ENCODE results near the gene ACTA2. TPM values are rescaled to one million over a fixed set of nuclear protein-coding genes. Genes with fewer than 3 reads are reported as not detected.

Gene ACTA2
- total RNA-seq, 3 donors from 2014 or later = 87.9 to 1,054 (median 1,036) TPM

- TF ChIP-seq POLR2A (IDR thresholded peaks at IDR 0.05) (no peak), CTCF (IDR thresholded peaks at IDR 0.05) (no peak), POLR2AphosphoS5 (IDR thresholded peaks at IDR 0.05) (no peak)
- H3K4me1 ChIP-seq = peaks cover 5 to 7% of the 10 kb centered on the region in 2 donors
- no peaks in the 10 kb centered on the region for H3K36me3 ChIP-seq
- intact Hi-C loops (cut with DNase I; ENCODE audit: low total_unique reads) = no loop called here
- H3K27me3 ChIP-seq = no peaks in the 10 kb centered on the region
- no peak for DNase-seq (ENCODE audit: low spot score in 2 of 2)
- H3K27ac ChIP-seq = peak overlapping the region in 1 of 2 donors; percentile 19
- no peak overlapping the region for H3K4me3 ChIP-seq
- no peaks in the 10 kb centered on the region for H3K9me3 ChIP-seq
These were observed 35.3 kb upstream of the ACTA2 start for GRCh38 chr10:88987840-88988239.

GRCh38 chr10:88987243-88987725 is 34.7 kb upstream of the ACTA2 start:
- Histone ChIP-seq H3K36me3 (no peaks in the 10 kb centered on the region), H3K9me3 (no peaks in the 10 kb centered on the region), H3K4me1 (peaks cover 3 to 5% of the 10 kb centered on the region in 2 donors), H3K4me3 (no peak overlapping the region), H3K27ac (peak overlapping the region; percentile 19 to 64), H3K27me3 (no peaks in the 10 kb centered on the region)
- DNase-seq (ENCODE audit: low spot score in 2 of 2) = no peak
- no peak for TF ChIP-seq CTCF (IDR thresholded peaks at IDR 0.05)
- no peak for TF ChIP-seq POLR2AphosphoS5 (IDR thresholded peaks at IDR 0.05)
- TF ChIP-seq POLR2A (IDR thresholded peaks at IDR 0.05) = no peak
- intact Hi-C loops (cut with DNase I; ENCODE audit: low total_unique reads) = no loop called here

GRCh38 chr10:88986549-88987242 is 34.1 kb upstream of the ACTA2 start:
- TF ChIP-seq POLR2AphosphoS5 (IDR thresholded peaks at IDR 0.05) (no peak), POLR2A (IDR thresholded peaks at IDR 0.05) (no peak), CTCF (IDR thresholded peaks at IDR 0.05) (peak; percentile 68 to 80 (median 77))
- H3K36me3 ChIP-seq = no peaks in the 10 kb centered on the region
- H3K27ac ChIP-seq = peak overlapping the region in 1 of 2 donors; percentile 48
- no peak for DNase-seq (ENCODE audit: low spot score in 2 of 2)
- H3K27me3 ChIP-seq = no peaks in the 10 kb centered on the region
- H3K4me3 ChIP-seq = no peak overlapping the region
- peaks cover 0 to 5% of the 10 kb centered on the region in 2 donors for H3K4me1 ChIP-seq
- H3K9me3 ChIP-seq = no peaks in the 10 kb centered on the region
- intact Hi-C loops (cut with DNase I; ENCODE audit: low total_unique reads) = no loop called here

- H3K4me3 ChIP-seq = no peak overlapping the region
- H3K36me3 ChIP-seq = no peaks in the 10 kb centered on the region
- H3K27ac ChIP-seq = peak overlapping the region; percentile 33 to 59
- no peaks in the 10 kb centered on the region for H3K9me3 ChIP-seq
- DNase-seq (ENCODE audit: low spot score in 2 of 2) = no peak
- no peaks in the 10 kb centered on the region for H3K27me3 ChIP-seq
- TF ChIP-seq POLR2AphosphoS5 (IDR thresholded peaks at IDR 0.05) (no peak), CTCF (IDR thresholded peaks at IDR 0.05) (no peak), POLR2A (IDR thresholded peaks at IDR 0.05) (no peak)
- H3K4me1 ChIP-seq = peaks cover 3 to 4% of the 10 kb centered on the region in 2 donors
- intact Hi-C loops (cut with DNase I; ENCODE audit: low total_unique reads) = no loop called here
These were observed 32.0 kb upstream of the ACTA2 start for GRCh38 chr10:88984525-88984924.

- intact Hi-C loops (cut with DNase I; ENCODE audit: low total_unique reads) = no loop called here
- TF ChIP-seq POLR2A (IDR thresholded peaks at IDR 0.05) (no peak), POLR2AphosphoS5 (IDR thresholded peaks at IDR 0.05) (no peak), CTCF (IDR thresholded peaks at IDR 0.05) (no peak)
- H3K4me1 ChIP-seq = peaks cover 0 to 5% of the 10 kb centered on the region in 2 donors
- H3K36me3 ChIP-seq = no peaks in the 10 kb centered on the region
- H3K27ac ChIP-seq = peak overlapping the region; percentile 21 to 59
- no peaks in the 10 kb centered on the region for H3K27me3 ChIP-seq
- H3K9me3 ChIP-seq = no peaks in the 10 kb centered on the region
- no peak for DNase-seq (ENCODE audit: low spot score in 2 of 2)
- H3K4me3 ChIP-seq = no peak overlapping the region
These were observed 31.4 kb upstream of the ACTA2 start for GRCh38 chr10:88983939-88984338.
